Measurements from ENCODE around the gene GRIK1.

Gene GRIK1

DNA sequence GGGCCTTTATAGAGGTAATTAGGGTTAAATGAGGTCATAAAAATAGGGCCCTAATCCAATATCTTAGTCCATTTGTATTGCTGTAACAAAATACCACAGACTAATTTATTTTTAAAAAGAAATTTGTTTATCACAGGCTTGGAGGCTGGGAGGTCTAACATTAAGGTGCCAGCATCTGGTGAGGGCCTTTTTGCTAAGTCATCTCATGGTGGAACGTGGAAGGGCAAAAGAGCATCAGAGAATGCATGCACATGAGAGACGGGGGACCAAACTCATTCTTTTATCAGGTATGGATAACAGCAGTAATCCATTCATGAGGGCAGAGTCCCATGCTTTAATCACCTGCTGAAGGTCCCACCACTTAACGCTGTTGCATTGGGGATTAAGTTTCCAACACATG is 313.8 kb downstream of the GRIK1 start:
- TF ChIP-seq CTCF (IDR thresholded peaks at IDR 0.05; ENCODE audit: low read depth, low read length, missing control alignments) = no peak
- no peak overlapping the region for H3K4me3 ChIP-seq (ENCODE audit: low read depth, low read length)
- DNase-seq (ENCODE audit: low read depth) = no peak

GRCh38 chr21:29624776-29625175 is 315.0 kb downstream of the GRIK1 start:
- H3K4me3 ChIP-seq (ENCODE audit: low read depth, low read length) = no peak overlapping the region
- DNase-seq (ENCODE audit: low read depth) = no peak
- no peak for TF ChIP-seq CTCF (IDR thresholded peaks at IDR 0.05; ENCODE audit: low read depth, low read length, missing control alignments)

GRCh38 chr21:29621525-29621924 is 318.3 kb downstream of the GRIK1 start:
- no peak for DNase-seq (ENCODE audit: low read depth)
- no peak for TF ChIP-seq CTCF (IDR thresholded peaks at IDR 0.05; ENCODE audit: low read depth, low read length, missing control alignments)
- no peak overlapping the region for H3K4me3 ChIP-seq (ENCODE audit: low read depth, low read length)

GRCh38 chr21:29616209-29616751 is 323.5 kb downstream of the GRIK1 start:
- H3K4me3 ChIP-seq (ENCODE audit: low read depth, low read length) = no peak overlapping the region
- no peak for DNase-seq (ENCODE audit: low read depth)

GRCh38 chr21:29613877-29614276 is 325.9 kb downstream of the GRIK1 start:
- no peak for TF ChIP-seq CTCF (IDR thresholded peaks at IDR 0.05; ENCODE audit: low read depth, low read length, missing control alignments)
- no peak overlapping the region for H3K4me3 ChIP-seq (ENCODE audit: low read depth, low read length)
- no peak for DNase-seq (ENCODE audit: low read depth)

More at GRCh38 chr21:29616209-29616751, 323.5 kb downstream of the GRIK1 start:
- no peak for TF ChIP-seq CTCF (IDR thresholded peaks at IDR 0.05; ENCODE audit: low read depth, low read length, missing control alignments)

DNA sequence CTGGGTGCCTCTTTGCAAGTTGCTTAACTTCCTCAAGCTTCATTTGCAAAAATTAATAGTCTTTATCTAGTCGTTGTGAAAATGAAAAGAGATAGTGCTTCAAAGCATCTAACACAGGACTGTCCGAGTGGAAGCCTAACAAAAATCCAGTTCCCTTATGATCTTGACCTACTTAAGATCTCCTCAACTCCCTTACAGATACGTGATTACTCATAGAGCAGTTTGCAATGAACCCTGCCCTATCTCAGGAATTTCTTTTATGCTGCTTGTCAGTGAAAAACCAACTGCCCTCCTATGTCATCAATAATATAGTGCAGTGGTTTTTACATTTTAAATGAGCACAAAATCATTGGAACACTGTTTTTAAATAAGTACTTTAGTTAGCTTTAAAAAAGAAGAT is 326.8 kb downstream of the GRIK1 start:
- no peak overlapping the region for H3K4me3 ChIP-seq (ENCODE audit: low read depth, low read length)
- no peak for DNase-seq (ENCODE audit: low read depth)
- no peak for TF ChIP-seq CTCF (IDR thresholded peaks at IDR 0.05; ENCODE audit: low read depth, low read length, missing control alignments)

GRCh38 chr21:29610779-29611360 is 328.9 kb downstream of the GRIK1 start:
- no peak for DNase-seq (ENCODE audit: low read depth)
- no peak overlapping the region for H3K4me3 ChIP-seq (ENCODE audit: low read depth, low read length)
- TF ChIP-seq CTCF (IDR thresholded peaks at IDR 0.05; ENCODE audit: low read depth, low read length, missing control alignments) = no peak
